Stimulated activated naive CD4-positive, alpha-beta T cell (primary cell): ENCODE results near the gene ELMOD3.
"Not testable (repeated sequence)": the region's sequence is repeated elsewhere in the genome, so short reads cannot be mapped to it uniquely, and the experiment has no call there.

Experiments used
- DNase-seq, 6 experiments: peaks; one replicate each; lab custom pipeline; 2025; lab: John Stamatoyannopoulos, UW

The ELMOD3 gene

GRCh38 chr2:85376291-85377065, 21.9 kb downstream of the ELMOD3 start:
- DNase-seq, result no peak

GRCh38 chr2:85377083-85377482, 22.5 kb downstream of the ELMOD3 start:
- DNase-seq, result no peak

- DNase-seq, result no peak
Observed at GRCh38 chr2:85378257-85378656, 23.7 kb downstream of the ELMOD3 start.

GRCh38 chr2:85380048-85380447, 25.5 kb downstream of the ELMOD3 start:
- DNase-seq, result no peak

GRCh38 chr2:85383151-85383550, 28.6 kb downstream of the ELMOD3 start:
- not testable (repeated sequence) for DNase-seq

- DNase-seq, result no peak
Observed at GRCh38 chr2:85383850-85384249, 29.3 kb downstream of the ELMOD3 start.

GRCh38 chr2:85385746-85386145, 31.2 kb downstream of the ELMOD3 start:
- DNase-seq, result no peak

GRCh38 chr2:85387754-85388153, 33.2 kb downstream of the ELMOD3 start:
- no peak for DNase-seq

GRCh38 chr2:85388878-85389538, 34.4 kb downstream of the ELMOD3 start:
- DNase-seq, result no peak

GRCh38 chr2:85390941-85391669, 36.5 kb downstream of the ELMOD3 start:
- DNase-seq, result peak; percentile 54 to 74 (median 61)

GRCh38 chr2:85393836-85394235, 39.3 kb downstream of the ELMOD3 start:
- no peak for DNase-seq

- DNase-seq, result no peak
Observed at GRCh38 chr2:85394261-85394681, 39.7 kb downstream of the ELMOD3 start.

GRCh38 chr2:85394976-85395375, 40.4 kb downstream of the ELMOD3 start:
- DNase-seq, result no peak

GRCh38 chr2:85395912-85396475, 41.4 kb downstream of the ELMOD3 start:
- DNase-seq, result no peak

- no peak for DNase-seq
Observed at GRCh38 chr2:85396531-85397470, 42.2 kb downstream of the ELMOD3 start.

- DNase-seq, result no peak
Observed at GRCh38 chr2:85397925-85398331, 43.4 kb downstream of the ELMOD3 start.

- no peak for DNase-seq
Observed at GRCh38 chr2:85398426-85399182, 44.0 kb downstream of the ELMOD3 start.

GRCh38 chr2:85399183-85399455, 44.5 kb downstream of the ELMOD3 start:
- DNase-seq, result no peak

GRCh38 chr2:85400023-85400422, 45.5 kb downstream of the ELMOD3 start:
- no peak for DNase-seq

- DNase-seq, result no peak
Observed at GRCh38 chr2:85400541-85401463, 46.2 kb downstream of the ELMOD3 start.
